ENCODE data around the gene HMG20B. TPM values are rescaled to one million over a fixed set of nuclear protein-coding genes. Genes with fewer than 3 reads are reported as not detected.

Gene HMG20B
- total and polyA plus RNA-seq, 2 of the 8 experiments (the other 6 are each of a cell fraction or from before 2014, with no cell fraction given) = 42.9 to 74.2 TPM

GRCh38 chr19:3523361-3524077 is 49.2 kb upstream of the HMG20B start:
- peaks cover 0 to 29% of the 10 kb centered on the region in 2 experiments; a peak in 3 of 4 replicates for H3K79me2 ChIP-seq (ENCODE audit: control insufficient read depth in 1 of 2, insufficient read depth in 2 of 2, low read length in 2 of 2)
- H4K20me1 ChIP-seq (replicated peaks in 1 of 2; ENCODE audit: control insufficient read depth in 1 of 2, insufficient read depth in 2 of 2, low read length in 2 of 2) = peaks cover 0 to 14% of the 10 kb centered on the region in 2 experiments
- no peak overlapping the region for H4K5ac ChIP-seq (ENCODE audit: insufficient read length, low read depth, low read length)
- H3K4ac ChIP-seq (replicated peaks; ENCODE audit: insufficient read length, low read depth, low read length) = no peak overlapping the region
- no peak overlapping the region for H2BK120ac ChIP-seq (replicated peaks; ENCODE audit: low read depth, low read length)
- no peak overlapping the region for H3K18ac ChIP-seq (ENCODE audit: extremely low read depth, low read length)
- no peak overlapping the region for H2AFZ ChIP-seq (ENCODE audit: low read length)
- H3K23ac ChIP-seq (ENCODE audit: insufficient read length) = no peak overlapping the region
- no peaks in the 10 kb centered on the region; the same call in 1 of the 2 replicates for H3K79me1 ChIP-seq (ENCODE audit: low read depth, low read length)
- no peak overlapping the region for H3K27ac ChIP-seq (ENCODE audit: low read depth, low read length)
- no peak for DNase-seq (ENCODE audit: low read depth in 1 of 2, low spot score in 2 of 2)
- no peak overlapping the region for H3K14ac ChIP-seq (ENCODE audit: insufficient read length)
- H3K9me3 ChIP-seq (ENCODE audit: insufficient read depth in 2 of 2, low read depth in 1 of 2, low read length in 1 of 2) = no peaks in the 10 kb centered on the region
- no peaks in the 10 kb centered on the region; the same call in 1 of the 2 replicates for H3K23me2 ChIP-seq (ENCODE audit: low read depth, low read length)
- H3K4me2 ChIP-seq (ENCODE audit: insufficient read depth in 1 of 2, low read depth in 2 of 2, low read length in 2 of 2) = no peak overlapping the region
- H4K8ac ChIP-seq (ENCODE audit: extremely low read depth, insufficient read depth, low read length) = peak overlapping the region; percentile 25; the same call in 1 of the 2 replicates
- no peak for FAIRE-seq
- H2AK5ac ChIP-seq (ENCODE audit: low read depth, low read length) = no peak overlapping the region
- no peak overlapping the region for H3K4me3 ChIP-seq (ENCODE audit: extremely low read depth in 1 of 4, insufficient read depth in 2 of 4, low read depth in 3 of 4, low read length in 4 of 4)
- H2BK5ac ChIP-seq (ENCODE audit: low read depth, low read length) = no peak overlapping the region
- no peak overlapping the region for H2BK20ac ChIP-seq (ENCODE audit: low read length)
- 83% methylated on average over 21 of the region's 21 CpGs; no CpG with 5 or more reads in 1 of the 2 experiments for WGBS, 2 experiments (ENCODE audit: extremely low coverage in 1 of 2, insufficient coverage in 1 of 2, insufficient read length in 1 of 2, insufficient replicate concordance in 2 of 2, low coverage in 1 of 2, low lambda C conversion rate in 2 of 2, missing lambda C conversion rate in 1 of 2)
- CTCF ChIA-PET (ENCODE audit: partially characterized antibody) = interaction anchor here (0.5 to 4.7 kb wide), 4 partner anchors 10 to 31 kb away, joined by 3 to 15 read pairs (median 4); no protein-coding TSS in a partner anchor
- POLR2A ChIA-PET (ENCODE audit: partially characterized antibody) = no interaction called here
- H3K36me3 ChIP-seq (ENCODE audit: control insufficient read depth in 2 of 4, insufficient read depth in 4 of 4, low read length in 3 of 4) = peaks cover 0 to 11% (median 3%) of the 10 kb centered on the region in 4 experiments; a peak in 4 of 8 replicates
- H2BK15ac ChIP-seq (ENCODE audit: low read length) = no peak overlapping the region
- H3K9ac ChIP-seq (replicated peaks in 1 of 4; ENCODE audit: extremely low read depth in 1 of 4, low read depth in 3 of 4, low read length in 3 of 4) = no peak overlapping the region
- H3K56ac ChIP-seq (replicated peaks; ENCODE audit: insufficient read length, low read depth, low read length) = no peak overlapping the region
- peaks cover 0 to 24% (median 14%) of the 10 kb centered on the region in 4 experiments; a peak in 6 of 7 replicates for H3K4me1 ChIP-seq (replicated peaks in 1 of 4; ENCODE audit: control insufficient read depth in 3 of 4, insufficient read depth in 4 of 4, low read length in 3 of 4)
- H4K91ac ChIP-seq (replicated peaks; ENCODE audit: insufficient read length, low read length) = no peak overlapping the region
- H2BK12ac ChIP-seq (ENCODE audit: low read depth, low read length) = no peak overlapping the region
- H3K27me3 ChIP-seq (replicated peaks in 1 of 4; ENCODE audit: control insufficient read depth in 3 of 4, extremely low read depth in 1 of 4, insufficient read depth in 3 of 4, low read length in 3 of 4) = no peaks in the 10 kb centered on the region
- no peak for TF ChIP-seq BRCA1 (IDR thresholded peaks at IDR 0.05; ENCODE audit: low read depth, low read length)
- TF ChIP-seq PHF8 (conservative IDR thresholded peaks at IDR 0.05; ENCODE audit: low read depth, low read length) = no peak
- no peak for TF ChIP-seq NANOG (IDR thresholded peaks at IDR 0.05; ENCODE audit: insufficient read depth, low read depth, low read length, poor library complexity, severe bottlenecking)
- TF ChIP-seq SP1 (IDR thresholded peaks at IDR 0.05; ENCODE audit: low read depth, low read length) = no peak
